ENCODE measurements around the gene LSM14B.
"Not testable (repeated sequence)": the region's sequence is repeated elsewhere in the genome, so short reads cannot be mapped to it uniquely, and the experiment has no call there.

The LSM14B gene

GRCh38 chr20:62121776-62122653 lies at the start of gene LSM14B:
Gene LSM14B (plus strand): TSS chr20:62122475. CDS start chr20:62122667, 192 bp downstream.
- DNase-seq (ENCODE audit: low spot score): peak; percentile 92

- DNase-seq (ENCODE audit: low spot score): no peak
Measured at GRCh38 chr20:62073323-62073722, 49.0 kb upstream of the LSM14B start.

GRCh38 chr20:62079166-62079565 lies 43.1 kb upstream of the LSM14B start:
- no peak for DNase-seq (ENCODE audit: low spot score)

- DNase-seq (ENCODE audit: low spot score): no peak
Measured at GRCh38 chr20:62080249-62080990, 41.9 kb upstream of the LSM14B start.

- no peak for DNase-seq (ENCODE audit: low spot score)
Measured at GRCh38 chr20:62083312-62083711, 39.0 kb upstream of the LSM14B start.

GRCh38 chr20:62084224-62084623 lies 38.1 kb upstream of the LSM14B start:
- DNase-seq (ENCODE audit: low spot score): not testable (repeated sequence)

- no peak for DNase-seq (ENCODE audit: low spot score)
Measured at GRCh38 chr20:62085206-62085605, 37.1 kb upstream of the LSM14B start.

GRCh38 chr20:62087227-62087626 lies 35.0 kb upstream of the LSM14B start:
- DNase-seq (ENCODE audit: low spot score): no peak

- DNase-seq (ENCODE audit: low spot score): no peak
Measured at GRCh38 chr20:62087632-62088031, 34.6 kb upstream of the LSM14B start.

GRCh38 chr20:62088258-62089127 lies 33.8 kb upstream of the LSM14B start:
- no peak for DNase-seq (ENCODE audit: low spot score)

- DNase-seq (ENCODE audit: low spot score): no peak
Measured at GRCh38 chr20:62089393-62089792, 32.9 kb upstream of the LSM14B start.

- no peak for DNase-seq (ENCODE audit: low spot score)
Measured at GRCh38 chr20:62096421-62097380, 25.6 kb upstream of the LSM14B start.

GRCh38 chr20:62097881-62098407 lies 24.3 kb upstream of the LSM14B start:
- no peak for DNase-seq (ENCODE audit: low spot score)

GRCh38 chr20:62101078-62101477 lies 21.2 kb upstream of the LSM14B start:
- DNase-seq (ENCODE audit: low spot score): no peak

GRCh38 chr20:62103508-62104233 lies 18.6 kb upstream of the LSM14B start:
- DNase-seq (ENCODE audit: low spot score): no peak

GRCh38 chr20:62104234-62104789 lies 18.0 kb upstream of the LSM14B start:
- DNase-seq (ENCODE audit: low spot score): no peak

- DNase-seq (ENCODE audit: low spot score): no peak
Measured at GRCh38 chr20:62104791-62105345, 17.4 kb upstream of the LSM14B start.

- DNase-seq (ENCODE audit: low spot score): no peak
Measured at GRCh38 chr20:62105592-62105991, 16.7 kb upstream of the LSM14B start.

GRCh38 chr20:62111148-62111547 lies 11.1 kb upstream of the LSM14B start:
- DNase-seq (ENCODE audit: low spot score): no peak

Data from pons (tissue), 1 donor.